Measurements from ENCODE around the gene PBX1.

PBX1 gene

GRCh38 chr1:164867590-164867989 lies 308.6 kb downstream of the PBX1 start:
- DNase-seq (ENCODE audit: low read depth), result no peak

GRCh38 chr1:164868990-164869389 lies 310.0 kb downstream of the PBX1 start:
- no peak for DNase-seq (ENCODE audit: low read depth)

- no peak for DNase-seq (ENCODE audit: low read depth)
These were observed 316.5 kb downstream of the PBX1 start for GRCh38 chr1:164875518-164875917.

DNA sequence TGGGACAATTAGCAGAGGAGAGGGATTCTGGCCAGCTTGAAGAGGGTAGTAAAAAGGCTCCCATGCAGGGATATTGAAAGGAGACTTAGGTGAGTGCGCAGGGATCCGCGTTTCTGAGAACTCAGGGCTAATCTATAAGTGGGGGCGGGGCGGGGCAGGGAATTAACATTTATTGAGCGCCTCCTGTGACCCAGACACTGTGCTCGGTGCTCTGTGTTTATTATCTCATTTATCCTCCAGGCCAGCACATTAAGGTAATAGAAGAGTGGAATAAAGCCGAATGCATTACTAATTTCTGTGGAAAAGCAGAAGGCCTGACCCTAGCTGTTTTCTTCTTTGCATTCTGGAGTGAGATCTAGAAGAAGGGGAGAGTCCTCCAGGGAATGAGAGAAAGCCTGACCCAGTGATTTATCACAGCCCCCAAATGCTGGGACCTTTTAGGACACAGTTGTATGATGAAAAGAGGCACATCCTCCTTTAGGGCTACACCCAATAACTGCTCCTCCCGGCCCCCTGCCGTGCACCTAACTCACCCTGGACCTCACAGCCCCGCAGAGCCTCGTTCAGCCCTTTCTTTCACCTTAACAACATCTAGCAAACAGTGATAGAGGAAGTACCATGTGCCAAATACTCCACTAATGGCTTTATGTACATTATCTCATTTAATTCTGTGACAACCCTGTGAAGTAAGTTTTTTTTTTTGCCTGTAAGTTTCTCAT lies 317.6 kb downstream of the PBX1 start:
- DNase-seq (ENCODE audit: low read depth), result no peak

GRCh38 chr1:164880199-164880598 lies 321.2 kb downstream of the PBX1 start:
- DNase-seq (ENCODE audit: low read depth), result no peak

DNA sequence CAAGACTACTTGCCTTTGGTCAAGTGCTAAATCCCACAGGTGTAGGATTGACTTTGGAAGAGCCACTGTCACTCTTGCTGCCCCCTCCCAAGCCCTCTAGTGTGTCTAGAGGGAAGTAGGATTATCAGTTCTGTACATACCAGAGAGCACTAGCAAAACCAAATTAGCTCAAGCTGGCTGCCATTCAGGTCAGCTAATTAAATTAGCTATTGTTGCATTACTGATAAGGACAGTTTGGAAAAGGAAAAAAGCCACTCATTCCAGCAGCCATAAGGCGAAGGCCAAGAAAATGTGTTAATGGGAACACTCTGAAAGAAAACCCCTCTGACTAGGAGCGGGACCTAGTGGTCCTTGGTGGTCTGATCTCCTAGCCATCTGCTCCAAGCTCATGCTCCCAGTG lies 321.7 kb downstream of the PBX1 start:
- no peak for DNase-seq (ENCODE audit: low read depth)

- no peak for DNase-seq (ENCODE audit: low read depth)
These were observed 326.3 kb downstream of the PBX1 start for GRCh38 chr1:164885311-164885710.

DNA sequence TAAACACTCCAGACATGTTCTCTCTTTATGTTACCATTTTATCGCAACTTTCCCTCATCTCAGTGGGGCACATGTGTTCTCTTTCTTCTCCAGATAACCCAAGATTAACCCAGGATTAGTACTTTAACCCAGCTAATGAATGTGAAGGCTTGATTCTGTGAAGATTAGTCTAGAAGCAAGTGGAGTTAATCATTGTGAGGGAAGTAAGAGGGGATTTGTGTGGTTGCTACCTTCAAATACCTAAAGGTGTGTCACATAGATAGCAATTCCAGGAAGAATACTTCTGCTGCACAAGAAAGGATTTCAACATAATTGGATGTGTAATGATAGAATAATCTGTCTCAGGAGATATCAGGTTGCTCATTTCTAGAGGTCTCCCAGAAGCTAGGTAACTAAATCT lies 327.1 kb downstream of the PBX1 start:
- no peak for DNase-seq (ENCODE audit: low read depth)

DNA sequence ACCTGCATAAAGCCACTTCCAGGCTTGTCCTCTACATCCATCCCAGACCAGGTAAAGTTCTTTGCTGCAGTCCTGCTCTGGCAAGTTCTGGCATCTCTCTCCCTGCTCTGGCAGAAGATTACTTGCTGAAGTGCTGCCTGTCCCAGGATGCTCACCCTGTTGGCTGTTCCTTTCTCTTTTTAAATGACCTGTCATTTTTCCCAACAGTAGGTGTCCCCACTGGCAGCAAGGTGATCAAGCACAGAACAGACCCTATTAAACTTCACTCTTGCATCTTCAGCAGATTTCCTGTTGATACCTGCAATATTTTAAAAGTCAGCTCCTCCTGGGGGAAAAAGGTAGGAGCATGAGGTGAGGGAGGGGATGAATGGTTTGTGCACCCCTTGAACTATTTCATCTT lies 332.6 kb downstream of the PBX1 start:
- DNase-seq (ENCODE audit: low read depth), result no peak

- no peak for DNase-seq (ENCODE audit: low read depth)
These were observed 336.3 kb downstream of the PBX1 start for GRCh38 chr1:164895026-164895912.

DNA sequence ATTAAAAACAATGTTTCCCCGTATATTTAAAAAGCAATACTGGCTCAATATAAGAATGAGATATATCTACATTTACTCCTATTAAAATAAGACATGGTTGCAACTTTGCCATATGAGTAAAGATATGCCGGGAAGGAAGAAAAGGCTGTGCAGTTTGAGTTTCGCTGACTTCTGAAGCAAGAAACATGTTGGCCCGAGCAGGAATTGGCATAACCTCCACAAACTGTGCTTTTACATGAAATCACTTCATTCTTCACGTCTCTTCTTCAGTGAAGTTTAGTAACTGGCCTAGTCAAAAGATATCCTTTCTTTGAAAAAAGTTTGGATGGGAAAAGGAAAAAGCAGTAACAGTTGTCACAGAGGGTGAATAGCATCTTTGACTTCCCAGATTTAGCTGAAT lies 342.0 kb downstream of the PBX1 start:
- no peak for DNase-seq (ENCODE audit: low read depth)
